Epithelial cell of esophagus (primary cell): ENCODE data around the gene VWA3A.
"Not testable (repeated sequence)": the region's sequence is repeated elsewhere in the genome, so short reads cannot be mapped to it uniquely, and the experiment has no call there.

Experiments used
- DNase-seq: peaks from one replicate; pipeline ENCODE4 v3.0.0; 2010; ENCODE audit warnings: low read depth
- H3K4me3 ChIP-seq: 2 replicates; pipeline ENCODE4 v1.5.1; 2011; ENCODE audit warnings: mild to moderate bottlenecking, low read length, control low read depth
- CTCF ChIP-seq: IDR thresholded peaks from 2 replicates; pipeline ENCODE4 v1.5.1; 2011; ENCODE audit warnings: low read depth, mild to moderate bottlenecking, low read length, control low read depth, inconsistent platforms; ENCODE audit not compliant: insufficient read depth; ENCODE audit errors: missing control alignments

VWA3A gene

DNA sequence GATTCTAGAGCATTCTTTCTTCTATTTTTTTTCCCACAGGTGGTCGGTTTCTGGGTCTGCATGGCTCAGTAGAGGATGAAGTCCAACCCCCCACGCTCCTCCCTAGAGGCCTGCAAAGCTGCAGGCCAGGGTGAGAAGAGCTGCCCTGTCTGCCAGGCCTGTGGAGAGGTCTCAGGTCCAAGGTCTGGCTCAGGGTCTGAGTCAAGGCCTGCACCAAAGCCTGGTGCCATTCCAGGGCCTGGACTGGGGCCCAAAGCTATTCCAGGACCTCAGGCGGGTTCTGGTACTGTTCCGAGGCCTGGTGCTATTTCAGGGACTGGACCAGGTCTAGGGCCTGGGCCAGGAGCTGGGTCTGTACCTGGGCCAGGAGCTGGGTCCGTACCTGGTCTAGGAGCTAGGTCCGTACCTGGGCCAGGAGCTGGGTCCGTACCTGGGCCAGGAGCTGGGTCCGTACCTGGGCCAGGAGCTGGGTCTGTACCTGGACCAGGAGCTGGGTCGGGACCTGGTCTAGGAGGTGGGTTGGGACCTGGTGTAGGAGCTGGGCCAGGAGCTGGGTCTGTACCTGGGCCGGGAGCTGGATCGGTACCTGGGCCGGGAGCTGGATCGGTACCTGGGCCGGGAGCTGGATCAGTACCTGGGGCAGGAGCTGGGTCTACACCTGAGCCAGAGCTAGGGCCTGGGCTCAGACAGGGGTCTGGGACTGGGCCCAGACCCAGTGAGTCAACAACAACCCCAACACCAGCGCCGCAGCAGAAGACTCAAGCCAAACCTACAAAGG lies 73.4 kb downstream of the VWA3A start:
- H3K4me3 ChIP-seq = no peak overlapping the region
- no peak for DNase-seq
- no peak for TF ChIP-seq CTCF

DNA sequence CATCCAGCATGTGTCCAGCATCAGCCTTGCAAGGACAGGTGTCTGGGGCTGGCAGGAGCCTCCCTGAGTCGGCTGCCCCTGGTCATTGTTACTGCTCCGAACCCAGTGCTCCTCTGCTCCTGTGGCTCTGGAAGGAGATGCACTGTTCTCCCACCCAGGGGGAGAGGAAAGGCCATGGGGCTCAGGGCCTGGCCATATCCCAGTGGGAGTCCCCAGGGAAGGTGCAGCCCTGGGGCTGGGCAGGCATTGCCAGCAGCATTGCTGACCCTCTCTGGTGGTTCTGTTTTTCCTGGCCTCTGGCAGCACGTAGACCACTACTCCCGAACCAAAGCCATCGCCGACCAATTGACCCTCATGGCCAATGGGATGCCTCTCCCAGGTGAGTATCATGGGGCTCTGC lies 79.6 kb downstream of the VWA3A start:
- no peak for DNase-seq
- TF ChIP-seq CTCF = no peak

GRCh38 chr16:22172642-22173041 lies 80.3 kb downstream of the VWA3A start:
- H3K4me3 ChIP-seq, DNase-seq: not testable (repeated sequence)

More for the DNA sequence above, 79.6 kb downstream of the VWA3A start:
- no peak overlapping the region for H3K4me3 ChIP-seq

- no peak overlapping the region for H3K4me3 ChIP-seq
- TF ChIP-seq CTCF = no peak
- DNase-seq = no peak
These were observed 82.3 kb downstream of the VWA3A start for GRCh38 chr16:22174642-22175041.

DNA sequence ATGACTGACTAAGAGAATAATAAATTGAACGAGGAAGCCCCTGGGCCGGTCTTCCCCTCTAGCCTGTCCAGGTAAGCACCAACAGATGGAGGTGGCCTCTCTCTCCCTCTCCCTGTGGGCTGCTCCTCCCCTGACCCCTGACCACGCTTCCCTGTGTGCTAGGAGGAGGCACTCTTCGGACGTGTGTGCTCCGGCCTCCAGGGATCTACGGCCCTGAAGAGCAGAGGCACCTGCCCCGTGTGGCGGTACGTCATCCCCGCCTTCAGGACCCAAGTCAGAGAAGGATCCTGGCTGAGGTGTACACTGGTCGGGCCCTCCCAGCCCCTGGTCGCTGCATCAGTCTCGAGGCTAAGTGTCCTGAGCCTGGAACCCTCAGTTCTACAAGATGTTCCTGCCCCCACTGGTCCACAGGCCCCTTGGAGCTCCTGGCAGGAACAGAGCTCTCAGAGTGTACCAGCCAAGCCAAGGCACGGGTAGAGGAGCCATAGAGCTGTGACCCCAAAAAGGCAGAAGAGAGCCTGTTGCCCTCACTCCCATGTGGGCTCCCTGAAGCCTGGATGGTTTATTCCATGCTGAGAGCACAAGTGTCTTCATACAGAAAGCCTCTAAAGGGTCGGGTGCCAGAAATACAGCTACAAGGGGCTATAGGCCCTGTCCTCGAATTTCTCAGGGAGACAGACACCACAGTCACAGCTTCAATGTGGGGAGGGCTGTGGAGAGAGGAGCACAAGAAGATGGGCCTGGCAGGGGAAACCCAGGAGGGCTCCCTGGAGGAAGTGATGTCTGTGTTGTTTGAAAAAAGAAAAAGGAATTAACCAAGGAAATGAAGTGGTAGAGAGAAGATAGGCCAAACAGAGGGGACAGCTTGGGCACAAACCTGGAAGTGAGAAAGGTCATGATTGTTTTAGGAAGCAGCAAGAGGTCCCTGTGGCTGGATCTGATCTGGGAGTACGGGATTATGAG lies 85.9 kb downstream of the VWA3A start:
- DNase-seq = no peak
- H3K4me3 ChIP-seq = no peak overlapping the region
- TF ChIP-seq CTCF = no peak

- no peak overlapping the region for H3K4me3 ChIP-seq
- no peak for DNase-seq
- no peak for TF ChIP-seq CTCF
These were observed 89.1 kb downstream of the VWA3A start for GRCh38 chr16:22181426-22181825.

- no peak overlapping the region for H3K4me3 ChIP-seq
- TF ChIP-seq CTCF = no peak
- DNase-seq = no peak
These were observed 89.5 kb downstream of the VWA3A start for GRCh38 chr16:22181843-22182242.
